Right atrium auricular region (tissue), 2 donors: ENCODE data around the gene TRPM2. TPM values are rescaled to one million over a fixed set of nuclear protein-coding genes. Genes with fewer than 3 reads are reported as not detected.

Source experiments
- DNase-seq: peaks from one replicate; pipeline ENCODE4 v3.0.0-alpha.2; 2019; ENCODE audit warnings: low spot score
- H3K27ac ChIP-seq, 2 donors: fragments of 200-600 bp; sonication (generic); 1 replicate in 1 of 2; 2 replicates in 1 of 2; pipeline ENCODE4 v1.5.1; 2016 to 2019
- H3K27me3 ChIP-seq, 2 donors: fragments of 200-600 bp; sonication (generic); one replicate each; pipeline versions ENCODE4 v1.5.1 to v1.6.0; 2017 to 2019
- H3K36me3 ChIP-seq: fragments of 200-600 bp; sonication (generic); one replicate; pipeline ENCODE4 v1.5.1; 2016
- H3K4me1 ChIP-seq, 2 donors: fragments of 200-600 bp; sonication (generic); one replicate each; pipeline versions ENCODE4 v1.5.1 to v1.6.0; 2017 to 2019
- H3K4me3 ChIP-seq, 2 donors: fragments of 200-600 bp; sonication (generic); 1 replicate in 1 of 2; 2 replicates in 1 of 2; pipeline ENCODE4 v1.5.1; 2017 to 2019; ENCODE audit warnings: mild to moderate bottlenecking in 1 of 2, moderate library complexity in 1 of 2
- H3K9me3 ChIP-seq, 2 donors: fragments of 200-600 bp; sonication (generic); one replicate each; pipeline ENCODE4 v1.5.1; 2019
- CTCF ChIP-seq, 2 donors: fragments of 200-600 bp; sonication (generic); IDR thresholded peaks; one replicate each; pipeline ENCODE4 v1.5.1; 2019; ENCODE audit warnings: antibody characterized with exemption in 2 of 2
- total RNA-seq, 2 donors: library from RNA; depleted of rRNA; stranded (reverse); fragments of >200 nt; gene quantifications; one replicate each; pipeline ENCODE4 v1.1.0, GENCODE V29; 2016

TRPM2 gene
- total RNA-seq, 2 donors from 2014 or later: 0.75 to 0.89 TPM

DNA sequence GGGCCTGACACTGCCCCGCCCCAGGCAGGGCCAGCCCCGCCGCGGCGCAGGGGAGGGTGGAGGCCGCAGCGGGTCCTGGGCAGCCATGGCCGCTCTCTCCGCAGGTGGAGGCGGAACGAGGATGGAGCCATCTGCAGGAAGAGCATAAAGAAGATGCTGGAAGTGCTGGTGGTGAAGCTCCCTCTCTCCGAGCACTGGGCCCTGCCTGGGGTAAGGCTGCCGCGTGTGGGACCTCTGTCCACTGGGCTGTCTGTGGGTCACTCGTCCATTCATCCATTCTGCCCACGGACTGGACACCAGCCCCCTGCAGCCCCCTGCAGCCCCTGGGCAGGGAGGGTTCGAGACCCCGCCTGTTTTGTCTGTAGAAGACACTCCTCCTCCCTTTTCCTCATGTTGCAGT lies 83.5 kb downstream of the TRPM2 start:
- H3K36me3 ChIP-seq: no peaks in the 10 kb centered on the region
- no peak for DNase-seq
- no peaks in the 10 kb centered on the region for H3K9me3 ChIP-seq
- no peaks in the 10 kb centered on the region for H3K4me1 ChIP-seq
- no peaks in the 10 kb centered on the region for H3K27me3 ChIP-seq
- no peak overlapping the region for H3K4me3 ChIP-seq
- no peak for TF ChIP-seq CTCF (IDR thresholded peaks at IDR 0.05)
- no peak overlapping the region for H3K27ac ChIP-seq

GRCh38 chr21:44437371-44437695 lies 83.9 kb downstream of the TRPM2 start:
- Histone ChIP-seq H3K9me3 (no peaks in the 10 kb centered on the region), H3K4me1 (no peaks in the 10 kb centered on the region), H3K27me3 (no peaks in the 10 kb centered on the region), H3K36me3 (no peaks in the 10 kb centered on the region), H3K27ac (no peak overlapping the region), H3K4me3 (no peak overlapping the region)
- no peak for TF ChIP-seq CTCF (IDR thresholded peaks at IDR 0.05)
- no peak for DNase-seq

- H3K4me3 ChIP-seq: no peak overlapping the region
- H3K9me3 ChIP-seq: no peaks in the 10 kb centered on the region
- H3K36me3 ChIP-seq: no peaks in the 10 kb centered on the region
- no peak for TF ChIP-seq CTCF (IDR thresholded peaks at IDR 0.05)
- DNase-seq: no peak
- H3K27me3 ChIP-seq: no peaks in the 10 kb centered on the region
- H3K4me1 ChIP-seq: no peaks in the 10 kb centered on the region
- H3K27ac ChIP-seq: no peak overlapping the region
These were observed 84.4 kb downstream of the TRPM2 start for GRCh38 chr21:44437696-44438431.

GRCh38 chr21:44438531-44439210 lies 85.2 kb downstream of the TRPM2 start:
- Histone ChIP-seq H3K4me1 (no peaks in the 10 kb centered on the region), H3K27me3 (no peaks in the 10 kb centered on the region), H3K9me3 (no peaks in the 10 kb centered on the region), H3K36me3 (no peaks in the 10 kb centered on the region), H3K27ac (no peak overlapping the region), H3K4me3 (no peak overlapping the region)
- TF ChIP-seq CTCF (IDR thresholded peaks at IDR 0.05): no peak
- no peak for DNase-seq

- no peak for TF ChIP-seq CTCF (IDR thresholded peaks at IDR 0.05)
- no peaks in the 10 kb centered on the region for H3K9me3 ChIP-seq
- H3K27me3 ChIP-seq: no peaks in the 10 kb centered on the region
- H3K27ac ChIP-seq: no peak overlapping the region
- no peaks in the 10 kb centered on the region for H3K36me3 ChIP-seq
- no peaks in the 10 kb centered on the region for H3K4me1 ChIP-seq
- no peak overlapping the region for H3K4me3 ChIP-seq
- DNase-seq: no peak
These were observed 85.8 kb downstream of the TRPM2 start for GRCh38 chr21:44439211-44439600.
